ENCODE data around the gene ARID1B.

The ARID1B gene

DNA sequence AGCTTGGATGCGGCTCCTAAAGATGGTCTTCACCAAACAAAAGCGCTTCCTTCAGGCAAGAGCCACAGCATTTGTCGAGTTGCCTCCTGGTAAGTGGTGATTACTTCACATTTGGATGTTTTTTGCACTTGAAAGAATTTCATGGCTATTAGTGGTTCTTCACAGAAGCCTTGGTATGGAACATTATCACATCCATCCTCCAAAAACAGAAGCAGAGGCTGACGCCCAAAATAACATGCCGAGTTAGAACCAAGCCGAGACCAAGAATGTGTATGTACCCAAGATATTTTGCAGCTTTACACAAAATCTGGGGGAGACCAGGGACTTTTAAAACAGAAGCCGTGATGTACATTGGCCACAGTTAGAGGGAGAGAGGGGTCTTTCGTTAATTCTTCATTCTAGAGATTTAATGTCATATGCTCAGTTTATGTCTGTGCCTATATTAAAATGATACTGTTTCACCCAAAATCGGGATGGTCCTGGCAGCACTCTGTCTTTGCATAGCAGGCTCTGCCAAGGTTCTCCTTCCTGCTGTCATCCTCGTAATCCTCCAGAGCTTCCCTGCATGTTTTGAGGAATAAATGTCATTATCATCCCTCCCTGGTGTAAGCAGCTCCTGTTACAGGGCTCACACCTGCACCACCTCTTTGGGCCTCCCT, 436.9 kb downstream of the ARID1B start:
- CTCF ChIA-PET: interaction anchor here (0.8 kb wide), 1 partner anchor 16 kb away, joined by 3 read pairs; no protein-coding TSS in a partner anchor
- Histone ChIP-seq H3K27ac (ENCODE audit: extremely low read depth, low read depth, low read length) (no peak overlapping the region), H3K9me3 (ENCODE audit: control insufficient read depth, insufficient read depth, low read depth, low read length) (no peaks in the 10 kb centered on the region), H3K4me3 (ENCODE audit: low read depth, low read length) (no peak overlapping the region), H3K4me1 (ENCODE audit: control insufficient read depth, insufficient read depth, low read length) (no peaks in the 10 kb centered on the region), H3K36me3 (ENCODE audit: control insufficient read depth in 2 of 2, insufficient read depth in 1 of 2, low read length in 2 of 2) (no peaks in the 10 kb centered on the region)
- POLR2A ChIA-PET: no interaction called here
- TF ChIP-seq, protein P1, sequence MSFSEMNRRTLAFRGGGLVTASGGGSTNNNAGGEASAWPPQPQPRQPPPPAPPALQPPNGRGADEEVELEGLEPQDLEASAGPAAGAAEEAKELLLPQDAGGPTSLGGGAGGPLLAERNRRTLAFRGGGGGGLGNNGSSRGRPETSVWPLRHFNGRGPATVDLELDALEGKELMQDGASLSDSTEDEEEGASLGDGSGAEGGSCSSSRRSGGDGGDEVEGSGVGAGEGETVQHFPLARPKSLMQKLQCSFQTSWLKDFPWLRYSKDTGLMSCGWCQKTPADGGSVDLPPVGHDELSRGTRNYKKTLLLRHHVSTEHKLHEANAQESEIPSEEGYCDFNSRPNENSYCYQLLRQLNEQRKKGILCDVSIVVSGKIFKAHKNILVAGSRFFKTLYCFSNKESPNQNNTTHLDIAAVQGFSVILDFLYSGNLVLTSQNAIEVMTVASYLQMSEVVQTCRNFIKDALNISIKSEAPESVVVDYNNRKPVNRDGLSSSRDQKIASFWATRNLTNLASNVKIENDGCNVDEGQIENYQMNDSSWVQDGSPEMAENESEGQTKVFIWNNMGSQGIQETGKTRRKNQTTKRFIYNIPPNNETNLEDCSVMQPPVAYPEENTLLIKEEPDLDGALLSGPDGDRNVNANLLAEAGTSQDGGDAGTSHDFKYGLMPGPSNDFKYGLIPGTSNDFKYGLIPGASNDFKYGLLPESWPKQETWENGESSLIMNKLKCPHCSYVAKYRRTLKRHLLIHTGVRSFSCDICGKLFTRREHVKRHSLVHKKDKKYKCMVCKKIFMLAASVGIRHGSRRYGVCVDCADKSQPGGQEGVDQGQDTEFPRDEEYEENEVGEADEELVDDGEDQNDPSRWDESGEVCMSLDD (tag by site-specific recombination; IDR thresholded peaks at IDR 0.05): no peak
- TF ChIP-seq, protein P2, sequence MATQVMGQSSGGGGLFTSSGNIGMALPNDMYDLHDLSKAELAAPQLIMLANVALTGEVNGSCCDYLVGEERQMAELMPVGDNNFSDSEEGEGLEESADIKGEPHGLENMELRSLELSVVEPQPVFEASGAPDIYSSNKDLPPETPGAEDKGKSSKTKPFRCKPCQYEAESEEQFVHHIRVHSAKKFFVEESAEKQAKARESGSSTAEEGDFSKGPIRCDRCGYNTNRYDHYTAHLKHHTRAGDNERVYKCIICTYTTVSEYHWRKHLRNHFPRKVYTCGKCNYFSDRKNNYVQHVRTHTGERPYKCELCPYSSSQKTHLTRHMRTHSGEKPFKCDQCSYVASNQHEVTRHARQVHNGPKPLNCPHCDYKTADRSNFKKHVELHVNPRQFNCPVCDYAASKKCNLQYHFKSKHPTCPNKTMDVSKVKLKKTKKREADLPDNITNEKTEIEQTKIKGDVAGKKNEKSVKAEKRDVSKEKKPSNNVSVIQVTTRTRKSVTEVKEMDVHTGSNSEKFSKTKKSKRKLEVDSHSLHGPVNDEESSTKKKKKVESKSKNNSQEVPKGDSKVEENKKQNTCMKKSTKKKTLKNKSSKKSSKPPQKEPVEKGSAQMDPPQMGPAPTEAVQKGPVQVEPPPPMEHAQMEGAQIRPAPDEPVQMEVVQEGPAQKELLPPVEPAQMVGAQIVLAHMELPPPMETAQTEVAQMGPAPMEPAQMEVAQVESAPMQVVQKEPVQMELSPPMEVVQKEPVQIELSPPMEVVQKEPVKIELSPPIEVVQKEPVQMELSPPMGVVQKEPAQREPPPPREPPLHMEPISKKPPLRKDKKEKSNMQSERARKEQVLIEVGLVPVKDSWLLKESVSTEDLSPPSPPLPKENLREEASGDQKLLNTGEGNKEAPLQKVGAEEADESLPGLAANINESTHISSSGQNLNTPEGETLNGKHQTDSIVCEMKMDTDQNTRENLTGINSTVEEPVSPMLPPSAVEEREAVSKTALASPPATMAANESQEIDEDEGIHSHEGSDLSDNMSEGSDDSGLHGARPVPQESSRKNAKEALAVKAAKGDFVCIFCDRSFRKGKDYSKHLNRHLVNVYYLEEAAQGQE (tag by site-specific recombination; IDR thresholded peaks at IDR 0.05): no peak
- TF ChIP-seq ZEB2 (tag by site-specific recombination; IDR thresholded peaks at IDR 0.05): no peak
- TF ChIP-seq, protein P3, sequence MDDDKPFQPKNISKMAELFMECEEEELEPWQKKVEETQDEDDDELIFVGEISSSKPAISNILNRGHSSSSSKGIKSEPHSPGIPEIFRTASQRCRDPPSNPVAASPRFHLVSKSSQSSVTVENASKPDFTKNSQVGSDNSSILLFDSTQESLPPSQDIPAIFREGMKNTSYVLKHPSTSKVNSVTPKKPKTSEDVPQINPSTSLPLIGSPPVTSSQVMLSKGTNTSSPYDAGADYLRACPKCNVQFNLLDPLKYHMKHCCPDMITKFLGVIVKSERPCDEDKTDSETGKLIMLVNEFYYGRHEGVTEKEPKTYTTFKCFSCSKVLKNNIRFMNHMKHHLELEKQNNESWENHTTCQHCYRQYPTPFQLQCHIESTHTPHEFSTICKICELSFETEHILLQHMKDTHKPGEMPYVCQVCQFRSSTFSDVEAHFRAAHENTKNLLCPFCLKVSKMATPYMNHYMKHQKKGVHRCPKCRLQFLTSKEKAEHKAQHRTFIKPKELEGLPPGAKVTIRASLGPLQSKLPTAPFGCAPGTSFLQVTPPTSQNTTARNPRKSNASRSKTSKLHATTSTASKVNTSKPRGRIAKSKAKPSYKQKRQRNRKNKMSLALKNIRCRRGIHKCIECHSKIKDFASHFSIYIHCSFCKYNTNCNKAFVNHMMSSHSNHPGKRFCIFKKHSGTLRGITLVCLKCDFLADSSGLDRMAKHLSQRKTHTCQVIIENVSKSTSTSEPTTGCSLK (tag by site-specific recombination; IDR thresholded peaks at IDR 0.05): no peak
- TF ChIP-seq, protein P4, sequence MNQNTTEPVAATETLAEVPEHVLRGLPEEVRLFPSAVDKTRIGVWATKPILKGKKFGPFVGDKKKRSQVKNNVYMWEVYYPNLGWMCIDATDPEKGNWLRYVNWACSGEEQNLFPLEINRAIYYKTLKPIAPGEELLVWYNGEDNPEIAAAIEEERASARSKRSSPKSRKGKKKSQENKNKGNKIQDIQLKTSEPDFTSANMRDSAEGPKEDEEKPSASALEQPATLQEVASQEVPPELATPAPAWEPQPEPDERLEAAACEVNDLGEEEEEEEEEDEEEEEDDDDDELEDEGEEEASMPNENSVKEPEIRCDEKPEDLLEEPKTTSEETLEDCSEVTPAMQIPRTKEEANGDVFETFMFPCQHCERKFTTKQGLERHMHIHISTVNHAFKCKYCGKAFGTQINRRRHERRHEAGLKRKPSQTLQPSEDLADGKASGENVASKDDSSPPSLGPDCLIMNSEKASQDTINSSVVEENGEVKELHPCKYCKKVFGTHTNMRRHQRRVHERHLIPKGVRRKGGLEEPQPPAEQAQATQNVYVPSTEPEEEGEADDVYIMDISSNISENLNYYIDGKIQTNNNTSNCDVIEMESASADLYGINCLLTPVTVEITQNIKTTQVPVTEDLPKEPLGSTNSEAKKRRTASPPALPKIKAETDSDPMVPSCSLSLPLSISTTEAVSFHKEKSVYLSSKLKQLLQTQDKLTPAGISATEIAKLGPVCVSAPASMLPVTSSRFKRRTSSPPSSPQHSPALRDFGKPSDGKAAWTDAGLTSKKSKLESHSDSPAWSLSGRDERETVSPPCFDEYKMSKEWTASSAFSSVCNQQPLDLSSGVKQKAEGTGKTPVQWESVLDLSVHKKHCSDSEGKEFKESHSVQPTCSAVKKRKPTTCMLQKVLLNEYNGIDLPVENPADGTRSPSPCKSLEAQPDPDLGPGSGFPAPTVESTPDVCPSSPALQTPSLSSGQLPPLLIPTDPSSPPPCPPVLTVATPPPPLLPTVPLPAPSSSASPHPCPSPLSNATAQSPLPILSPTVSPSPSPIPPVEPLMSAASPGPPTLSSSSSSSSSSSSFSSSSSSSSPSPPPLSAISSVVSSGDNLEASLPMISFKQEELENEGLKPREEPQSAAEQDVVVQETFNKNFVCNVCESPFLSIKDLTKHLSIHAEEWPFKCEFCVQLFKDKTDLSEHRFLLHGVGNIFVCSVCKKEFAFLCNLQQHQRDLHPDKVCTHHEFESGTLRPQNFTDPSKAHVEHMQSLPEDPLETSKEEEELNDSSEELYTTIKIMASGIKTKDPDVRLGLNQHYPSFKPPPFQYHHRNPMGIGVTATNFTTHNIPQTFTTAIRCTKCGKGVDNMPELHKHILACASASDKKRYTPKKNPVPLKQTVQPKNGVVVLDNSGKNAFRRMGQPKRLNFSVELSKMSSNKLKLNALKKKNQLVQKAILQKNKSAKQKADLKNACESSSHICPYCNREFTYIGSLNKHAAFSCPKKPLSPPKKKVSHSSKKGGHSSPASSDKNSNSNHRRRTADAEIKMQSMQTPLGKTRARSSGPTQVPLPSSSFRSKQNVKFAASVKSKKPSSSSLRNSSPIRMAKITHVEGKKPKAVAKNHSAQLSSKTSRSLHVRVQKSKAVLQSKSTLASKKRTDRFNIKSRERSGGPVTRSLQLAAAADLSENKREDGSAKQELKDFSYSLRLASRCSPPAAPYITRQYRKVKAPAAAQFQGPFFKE (tag by site-specific recombination; IDR thresholded peaks at IDR 0.05; ENCODE audit: borderline replicate concordance): no peak

DNA sequence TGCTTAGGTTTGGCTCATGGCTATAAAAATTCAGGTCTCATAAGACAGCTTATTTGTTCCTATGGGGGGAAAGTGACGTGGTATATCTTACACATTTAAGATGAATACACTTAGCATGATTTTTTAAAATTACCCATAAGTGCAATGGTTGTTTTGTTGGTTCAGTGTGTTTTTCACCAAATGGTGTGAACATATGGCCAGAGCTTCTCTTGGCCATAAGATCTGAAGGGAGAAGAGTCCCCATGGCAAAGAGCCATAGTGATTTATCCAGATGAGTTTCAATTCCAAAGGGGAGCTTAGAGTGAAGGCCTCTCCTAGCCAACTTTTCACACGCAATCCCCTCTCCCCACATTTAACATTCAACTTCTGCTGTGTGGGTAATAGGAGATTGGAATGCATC, 438.5 kb downstream of the ARID1B start:
- Histone ChIP-seq H3K4me1 (ENCODE audit: control insufficient read depth, insufficient read depth, low read length) (no peaks in the 10 kb centered on the region), H3K36me3 (ENCODE audit: control insufficient read depth in 2 of 2, insufficient read depth in 1 of 2, low read length in 2 of 2) (no peaks in the 10 kb centered on the region), H3K9me3 (ENCODE audit: control insufficient read depth, insufficient read depth, low read depth, low read length) (no peaks in the 10 kb centered on the region), H3K27ac (ENCODE audit: extremely low read depth, low read depth, low read length) (no peak overlapping the region), H3K4me3 (ENCODE audit: low read depth, low read length) (no peak overlapping the region)
- ChIA-PET POLR2A (no interaction called here), CTCF (interaction anchor here (0.6 kb wide), 1 partner anchor 25 kb away, joined by 3 read pairs; no protein-coding TSS in a partner anchor)
- TF ChIP-seq ZNF843 (tag by site-specific recombination; IDR thresholded peaks at IDR 0.05) (no peak), ZNF175 (tag by site-specific recombination; IDR thresholded peaks at IDR 0.05) (no peak), OSR2 (tag by site-specific recombination; IDR thresholded peaks at IDR 0.05) (no peak), ZNF544 (tag by site-specific recombination; IDR thresholded peaks at IDR 0.05) (no peak), ZNF10 (tag by site-specific recombination; IDR thresholded peaks at IDR 0.05) (no peak), ZNF169 (tag by site-specific recombination; IDR thresholded peaks at IDR 0.05) (no peak), ZNF16 (tag by site-specific recombination; IDR thresholded peaks at IDR 0.05; ENCODE audit: low read depth) (no peak), SALL2 (tag by site-specific recombination; IDR thresholded peaks at IDR 0.05; ENCODE audit: borderline replicate concordance) (no peak)
- TF ChIP-seq, protein P5, sequence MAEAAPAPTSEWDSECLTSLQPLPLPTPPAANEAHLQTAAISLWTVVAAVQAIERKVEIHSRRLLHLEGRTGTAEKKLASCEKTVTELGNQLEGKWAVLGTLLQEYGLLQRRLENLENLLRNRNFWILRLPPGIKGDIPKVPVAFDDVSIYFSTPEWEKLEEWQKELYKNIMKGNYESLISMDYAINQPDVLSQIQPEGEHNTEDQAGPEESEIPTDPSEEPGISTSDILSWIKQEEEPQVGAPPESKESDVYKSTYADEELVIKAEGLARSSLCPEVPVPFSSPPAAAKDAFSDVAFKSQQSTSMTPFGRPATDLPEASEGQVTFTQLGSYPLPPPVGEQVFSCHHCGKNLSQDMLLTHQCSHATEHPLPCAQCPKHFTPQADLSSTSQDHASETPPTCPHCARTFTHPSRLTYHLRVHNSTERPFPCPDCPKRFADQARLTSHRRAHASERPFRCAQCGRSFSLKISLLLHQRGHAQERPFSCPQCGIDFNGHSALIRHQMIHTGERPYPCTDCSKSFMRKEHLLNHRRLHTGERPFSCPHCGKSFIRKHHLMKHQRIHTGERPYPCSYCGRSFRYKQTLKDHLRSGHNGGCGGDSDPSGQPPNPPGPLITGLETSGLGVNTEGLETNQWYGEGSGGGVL (tag by site-specific recombination; IDR thresholded peaks at IDR 0.05): no peak
- TF ChIP-seq, protein P6, sequence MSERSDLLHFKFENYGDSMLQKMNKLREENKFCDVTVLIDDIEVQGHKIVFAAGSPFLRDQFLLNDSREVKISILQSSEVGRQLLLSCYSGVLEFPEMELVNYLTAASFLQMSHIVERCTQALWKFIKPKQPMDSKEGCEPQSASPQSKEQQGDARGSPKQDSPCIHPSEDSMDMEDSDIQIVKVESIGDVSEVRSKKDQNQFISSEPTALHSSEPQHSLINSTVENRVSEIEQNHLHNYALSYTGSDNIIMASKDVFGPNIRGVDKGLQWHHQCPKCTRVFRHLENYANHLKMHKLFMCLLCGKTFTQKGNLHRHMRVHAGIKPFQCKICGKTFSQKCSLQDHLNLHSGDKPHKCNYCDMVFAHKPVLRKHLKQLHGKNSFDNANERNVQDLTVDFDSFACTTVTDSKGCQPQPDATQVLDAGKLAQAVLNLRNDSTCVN (tag by site-specific recombination; optimal IDR thresholded peaks at IDR 0.05): no peak

All from HEK293 (cell line).